Natural killer cell treated with Interleukin-12 subunit alpha and Interleukin-12 subunit beta and Interleukin-15 and Interleukin-18, amount 100 ng/mL, for 72 hours (primary cell): ENCODE measurements around the gene CEACAM1. TPM values are rescaled to one million over a fixed set of nuclear protein-coding genes. Genes with fewer than 3 reads are reported as not detected.
"Not testable (repeated sequence)": the region's sequence is repeated elsewhere in the genome, so short reads cannot be mapped to it uniquely, and the experiment has no call there.

ENCODE experiments used
- ATAC-seq, 2 donors: fragments of 150-1000 bp; cut with Tn5 transposase in 1 of 2; sonication (Bioruptor Pico), chemical (Tn5 transposase) in 1 of 2; 2 replicates each; pipeline ENCODE4 v1.10.0; 2021
- DNase-seq: peaks from one replicate; pipeline ENCODE4 v3.0.0; 2022; ENCODE audit warnings: low spot score
- H3K27ac Mint-ChIP-seq, 2 donors: 1 replicate in 1 of 2; 2 replicates in 1 of 2; pipeline ENCODE4 v1.8.0; 2022; ENCODE audit warnings: mixed read lengths in 2 of 2, mild to moderate bottlenecking in 1 of 2, moderate library complexity in 1 of 2
- H3K27me3 Mint-ChIP-seq, 2 donors: 1 replicate in 1 of 2; 2 replicates in 1 of 2; pipeline ENCODE4 v1.8.0; 2022; ENCODE audit warnings: mixed read lengths in 2 of 2
- H3K36me3 Mint-ChIP-seq: one replicate; pipeline ENCODE4 v1.8.0; 2022; ENCODE audit warnings: mixed read lengths
- H3K4me1 Mint-ChIP-seq, 2 donors: 1 replicate in 1 of 2; 2 replicates in 1 of 2; pipeline ENCODE4 v1.8.0; 2022; ENCODE audit warnings: low read depth in 2 of 2, mixed read lengths in 2 of 2, mild to moderate bottlenecking in 1 of 2
- H3K4me3 Mint-ChIP-seq: one replicate; pipeline ENCODE4 v1.8.0; 2022; ENCODE audit warnings: mixed read lengths
- H3K9me3 Mint-ChIP-seq: 2 replicates; pipeline ENCODE4 v1.8.0; 2022; ENCODE audit warnings: mixed read lengths
- total RNA-seq, 2 donors: library from RNA; stranded (reverse); gene quantifications; one replicate each; pipeline ENCODE4 v1.2.3, GENCODE V29; 2022

Gene CEACAM1
- total RNA-seq, 2 donors from 2014 or later: 2.8 to 6.4 TPM

- Mint-ChIP-seq H3K9me3 (no peaks in the 10 kb centered on the region), H3K4me1 (peaks cover 0 to 6% of the 10 kb centered on the region in 2 donors), H3K27me3 (no peaks in the 10 kb centered on the region), H3K36me3 (no peaks in the 10 kb centered on the region), H3K4me3 (no peak overlapping the region), H3K27ac (no peak overlapping the region)
- ATAC-seq (no peak), DNase-seq (no peak)
Measured at GRCh38 chr19:42512743-42513304, 15.5 kb downstream of the CEACAM1 start.

GRCh38 chr19:42512130-42512636, 16.1 kb downstream of the CEACAM1 start:
- no peaks in the 10 kb centered on the region for H3K9me3 Mint-ChIP-seq
- DNase-seq (no peak), ATAC-seq (no peak)
- peak overlapping the region in 1 of 2 donors; percentile 23 for H3K27ac Mint-ChIP-seq
- no peak overlapping the region for H3K4me3 Mint-ChIP-seq
- H3K4me1 Mint-ChIP-seq: peaks cover 0 to 6% of the 10 kb centered on the region in 2 donors
- no peaks in the 10 kb centered on the region for H3K27me3 Mint-ChIP-seq
- H3K36me3 Mint-ChIP-seq: no peaks in the 10 kb centered on the region

- ATAC-seq (no peak), DNase-seq (no peak)
- no peaks in the 10 kb centered on the region for H3K27me3 Mint-ChIP-seq
- no peaks in the 10 kb centered on the region for H3K9me3 Mint-ChIP-seq
- no peaks in the 10 kb centered on the region for H3K36me3 Mint-ChIP-seq
- no peak overlapping the region for H3K27ac Mint-ChIP-seq
- H3K4me1 Mint-ChIP-seq: peaks cover 0 to 6% of the 10 kb centered on the region in 2 donors
- H3K4me3 Mint-ChIP-seq: no peak overlapping the region
Measured at GRCh38 chr19:42511340-42511739, 16.9 kb downstream of the CEACAM1 start.

GRCh38 chr19:42508892-42509444, 19.3 kb downstream of the CEACAM1 start:
- no peak for DNase-seq
- H3K4me3 Mint-ChIP-seq: no peak overlapping the region
- no peaks in the 10 kb centered on the region for H3K9me3 Mint-ChIP-seq
- no peak overlapping the region for H3K27ac Mint-ChIP-seq
- no peak for ATAC-seq
- H3K4me1 Mint-ChIP-seq: peaks cover 0 to 6% of the 10 kb centered on the region in 2 donors
- no peaks in the 10 kb centered on the region for H3K36me3 Mint-ChIP-seq
- H3K27me3 Mint-ChIP-seq: no peaks in the 10 kb centered on the region

- Mint-ChIP-seq H3K27ac (no peak overlapping the region), H3K27me3 (no peaks in the 10 kb centered on the region), H3K36me3 (no peaks in the 10 kb centered on the region), H3K4me1 (no peaks in the 10 kb centered on the region), H3K4me3 (no peak overlapping the region), H3K9me3 (no peaks in the 10 kb centered on the region)
- no peak for DNase-seq
- ATAC-seq: no peak
Measured at GRCh38 chr19:42505066-42505465, 23.2 kb downstream of the CEACAM1 start.

- ATAC-seq: no peak
- no peaks in the 10 kb centered on the region for H3K27me3 Mint-ChIP-seq
- no peak for DNase-seq
- H3K4me3 Mint-ChIP-seq: no peak overlapping the region
- H3K27ac Mint-ChIP-seq: no peak overlapping the region
- peaks cover 0 to 7% of the 10 kb centered on the region in 2 donors for H3K4me1 Mint-ChIP-seq
- no peaks in the 10 kb centered on the region for H3K9me3 Mint-ChIP-seq
- no peaks in the 10 kb centered on the region for H3K36me3 Mint-ChIP-seq
Measured at GRCh38 chr19:42501733-42502132, 26.5 kb downstream of the CEACAM1 start.

GRCh38 chr19:42501243-42501642, 27.0 kb downstream of the CEACAM1 start:
- H3K27me3 Mint-ChIP-seq, DNase-seq, H3K9me3 Mint-ChIP-seq, ATAC-seq, H3K36me3 Mint-ChIP-seq, H3K4me3 Mint-ChIP-seq, H3K4me1 Mint-ChIP-seq, H3K27ac Mint-ChIP-seq: not testable (repeated sequence)

- Mint-ChIP-seq H3K4me3 (no peak overlapping the region), H3K9me3 (no peaks in the 10 kb centered on the region), H3K27ac (no peak overlapping the region), H3K4me1 (peaks cover 0 to 7% of the 10 kb centered on the region in 2 donors), H3K27me3 (no peaks in the 10 kb centered on the region), H3K36me3 (no peaks in the 10 kb centered on the region)
- no peak for ATAC-seq
- no peak for DNase-seq
Measured at GRCh38 chr19:42498169-42498757, 30.0 kb downstream of the CEACAM1 start.

GRCh38 chr19:42497492-42498168, 30.7 kb downstream of the CEACAM1 start:
- Mint-ChIP-seq H3K4me3 (no peak overlapping the region), H3K36me3 (no peaks in the 10 kb centered on the region), H3K9me3 (no peaks in the 10 kb centered on the region), H3K4me1 (peaks cover 0 to 7% of the 10 kb centered on the region in 2 donors), H3K27ac (peak overlapping the region; percentile 31 to 33), H3K27me3 (no peaks in the 10 kb centered on the region)
- no peak for ATAC-seq
- DNase-seq: no peak

GRCh38 chr19:42496460-42497133, 31.7 kb downstream of the CEACAM1 start:
- Mint-ChIP-seq H3K36me3 (no peaks in the 10 kb centered on the region), H3K4me1 (peaks cover 0 to 7% of the 10 kb centered on the region in 2 donors), H3K4me3 (no peak overlapping the region), H3K9me3 (no peaks in the 10 kb centered on the region), H3K27me3 (no peaks in the 10 kb centered on the region), H3K27ac (peak overlapping the region in 1 of 2 donors; percentile 31)
- ATAC-seq (no peak), DNase-seq (no peak)

- H3K4me1 Mint-ChIP-seq: peaks cover 0 to 7% of the 10 kb centered on the region in 2 donors
- no peaks in the 10 kb centered on the region for H3K9me3 Mint-ChIP-seq
- no peak overlapping the region for H3K27ac Mint-ChIP-seq
- H3K36me3 Mint-ChIP-seq: no peaks in the 10 kb centered on the region
- no peak overlapping the region for H3K4me3 Mint-ChIP-seq
- H3K27me3 Mint-ChIP-seq: no peaks in the 10 kb centered on the region
- DNase-seq (no peak), ATAC-seq (no peak)
Measured at GRCh38 chr19:42495663-42496062, 32.6 kb downstream of the CEACAM1 start.

- H3K36me3 Mint-ChIP-seq: no peaks in the 10 kb centered on the region
- H3K4me1 Mint-ChIP-seq: peaks cover 0 to 7% of the 10 kb centered on the region in 2 donors
- H3K9me3 Mint-ChIP-seq: no peaks in the 10 kb centered on the region
- H3K4me3 Mint-ChIP-seq: no peak overlapping the region
- no peak for ATAC-seq
- H3K27ac Mint-ChIP-seq: no peak overlapping the region
- DNase-seq: no peak
- no peaks in the 10 kb centered on the region for H3K27me3 Mint-ChIP-seq
Measured at GRCh38 chr19:42494321-42494720, 34.0 kb downstream of the CEACAM1 start.

GRCh38 chr19:42488783-42489521, 39.3 kb downstream of the CEACAM1 start:
- Mint-ChIP-seq H3K4me1 (peaks cover 10 to 18% of the 10 kb centered on the region in 2 donors), H3K36me3 (no peaks in the 10 kb centered on the region), H3K9me3 (no peaks in the 10 kb centered on the region), H3K4me3 (no peak overlapping the region), H3K27me3 (no peaks in the 10 kb centered on the region), H3K27ac (no peak overlapping the region)
- ATAC-seq: no peak
- DNase-seq: no peak
